H1 (cell line): ENCODE data around the gene ZYX. TPM values are rescaled to one million over a fixed set of nuclear protein-coding genes. Genes with fewer than 3 reads are reported as not detected.

ENCODE experiments used
- CTCF ChIA-PET: fragments of 300-600 bp; sonication (Branson Sonifier 250); formaldehyde crosslinking; loops from one replicate; lab custom pipeline; 2021; ENCODE audit not compliant: partially characterized antibody; lab: Charles Lee
- POLR2A ChIA-PET: fragments of 300-600 bp; sonication (Branson Sonifier 250); formaldehyde crosslinking; loops from one replicate; lab custom pipeline; 2021; ENCODE audit warnings: inconsistent platforms; ENCODE audit not compliant: partially characterized antibody; lab: Charles Lee
- DNase-seq, 2 experiments: peaks; one replicate each; pipeline versions ENCODE4 v3.0.0 to v3.0.0-alpha.2; 2010 to 2022; ENCODE audit warnings: low spot score in 2 of 2, low read depth in 1 of 2, mixed read lengths in 1 of 2
- FAIRE-seq: peaks from 2 replicates; lab custom pipeline; 2011; peaks lifted over from hg19 to GRCh38; lab: Jason Lieb, UNC
- H2AFZ ChIP-seq: 2 replicates; pipeline ENCODE4 v1.8.1; 2012; ENCODE audit warnings: low read length, inconsistent platforms
- H2AK5ac ChIP-seq: 2 replicates; pipeline ENCODE4 v1.6.1; 2013; ENCODE audit warnings: low read depth, low read length
- H2BK120ac ChIP-seq: replicated peaks from 2 replicates; pipeline ENCODE3; 2013; ENCODE audit warnings: low read depth, low read length, inconsistent platforms
- H2BK12ac ChIP-seq: 2 replicates; pipeline ENCODE4 v1.6.1; 2013; ENCODE audit warnings: low read depth, low read length
- H2BK15ac ChIP-seq: 2 replicates; pipeline ENCODE4 v1.6.1; 2013; ENCODE audit warnings: low read length
- H2BK20ac ChIP-seq: 2 replicates; pipeline ENCODE4 v1.6.1; 2013; ENCODE audit warnings: low read length
- H2BK5ac ChIP-seq: 2 replicates; pipeline ENCODE4 v1.6.1; 2013; ENCODE audit warnings: low read depth, low read length
- H3K14ac ChIP-seq: 2 replicates; pipeline ENCODE4 v1.6.1; 2013; ENCODE audit warnings: inconsistent platforms; ENCODE audit not compliant: insufficient read length
- H3K18ac ChIP-seq: 2 replicates; pipeline ENCODE4 v1.6.1; 2013; ENCODE audit warnings: low read length; ENCODE audit errors: extremely low read depth
- H3K23ac ChIP-seq: 2 replicates; pipeline ENCODE4 v1.6.1; 2013; ENCODE audit warnings: inconsistent platforms; ENCODE audit not compliant: insufficient read length
- H3K23me2 ChIP-seq: 2 replicates; pipeline ENCODE4 v1.6.1; 2013; ENCODE audit warnings: low read depth, low read length
- H3K27ac ChIP-seq: 2 replicates; pipeline ENCODE4 v1.6.1; 2011; ENCODE audit warnings: low read depth, low read length, inconsistent platforms
- H3K27me3 ChIP-seq, 4 experiments: replicated peaks in 1 of 4; 1 replicate in 1 of 4; 2 replicates in 3 of 4; pipeline versions ENCODE4 v1.6.1 to v1.8.1; 2011 to 2013; ENCODE audit warnings: low read length in 3 of 4, mild to moderate bottlenecking in 3 of 4, inconsistent platforms in 2 of 4, mixed read lengths in 2 of 4, moderate library complexity in 1 of 4; ENCODE audit not compliant: control insufficient read depth in 3 of 4, insufficient read depth in 3 of 4; ENCODE audit errors: extremely low read depth in 1 of 4
- H3K36me3 ChIP-seq, 4 experiments: 2 replicates each; pipeline versions ENCODE4 v1.6.1 to v1.8.1; 2011 to 2013; ENCODE audit warnings: mild to moderate bottlenecking in 4 of 4, low read length in 3 of 4, moderate library complexity in 2 of 4, control low read depth in 1 of 4, inconsistent platforms in 1 of 4; ENCODE audit not compliant: insufficient read depth in 4 of 4, control insufficient read depth in 2 of 4
- H3K4ac ChIP-seq: replicated peaks from 2 replicates; pipeline ENCODE3; 2013; ENCODE audit warnings: low read length, low read depth, mixed read lengths, inconsistent platforms; ENCODE audit not compliant: insufficient read length
- H3K4me1 ChIP-seq, 4 experiments: replicated peaks in 1 of 4; 1 replicate in 1 of 4; 2 replicates in 3 of 4; pipeline versions ENCODE4 v1.6.1 to v1.8.1; 2011 to 2013; ENCODE audit warnings: low read length in 3 of 4, inconsistent platforms in 2 of 4, mixed read lengths in 1 of 4; ENCODE audit not compliant: insufficient read depth in 4 of 4, control insufficient read depth in 3 of 4
- H3K4me2 ChIP-seq, 2 experiments: 2 replicates each; pipeline versions ENCODE4 v1.6.1 to v1.8.1; 2011 to 2013; ENCODE audit warnings: low read depth in 2 of 2, low read length in 2 of 2, control low read depth in 1 of 2, inconsistent platforms in 1 of 2, mild to moderate bottlenecking in 1 of 2; ENCODE audit not compliant: insufficient read depth in 1 of 2
- H3K4me3 ChIP-seq, 4 experiments: fragments of 200-600, 300-600 bp in 1 of 4; sonication (generic), shearing (Covaris generic), sonication (Bioruptor Twin) in 1 of 4; 2 replicates each; pipeline versions ENCODE4 v1.5.1 to v1.8.1; 2011 to 2016; ENCODE audit warnings: low read length in 4 of 4, low read depth in 3 of 4, control low read depth in 2 of 4, inconsistent platforms in 2 of 4, mild to moderate bottlenecking in 2 of 4, mixed read lengths in 1 of 4, moderate library complexity in 1 of 4; ENCODE audit not compliant: insufficient read depth in 2 of 4; ENCODE audit errors: extremely low read depth in 1 of 4
- H3K56ac ChIP-seq: replicated peaks from 2 replicates; pipeline ENCODE3; 2013; ENCODE audit warnings: low read depth, mild to moderate bottlenecking, mixed read lengths, low read length, inconsistent platforms; ENCODE audit not compliant: insufficient read length
- H3K79me1 ChIP-seq: 2 replicates; pipeline ENCODE4 v1.6.1; 2013; ENCODE audit warnings: low read depth, low read length, control low read depth
- H3K79me2 ChIP-seq, 2 experiments: 2 replicates each; pipeline versions ENCODE4 v1.6.1 to v1.8.1; 2012 to 2013; ENCODE audit warnings: low read length in 2 of 2, mild to moderate bottlenecking in 2 of 2, inconsistent platforms in 1 of 2; ENCODE audit not compliant: insufficient read depth in 2 of 2, control insufficient read depth in 1 of 2
- H3K9ac ChIP-seq, 4 experiments: replicated peaks in 1 of 4; 1 replicate in 1 of 4; 2 replicates in 3 of 4; pipeline versions ENCODE4 v1.6.1 to v1.8.1; 2011 to 2013; ENCODE audit warnings: low read depth in 3 of 4, low read length in 3 of 4, control low read depth in 2 of 4, mild to moderate bottlenecking in 2 of 4, moderate library complexity in 2 of 4, inconsistent platforms in 1 of 4; ENCODE audit errors: extremely low read depth in 1 of 4
- H3K9me3 ChIP-seq, 2 experiments: 2 replicates each; pipeline versions ENCODE4 v1.6.1 to v1.8.1; 2012 to 2013; ENCODE audit warnings: mild to moderate bottlenecking in 2 of 2, moderate library complexity in 2 of 2, control low read depth in 1 of 2, inconsistent platforms in 1 of 2, low read depth in 1 of 2, low read length in 1 of 2, mixed read lengths in 1 of 2; ENCODE audit not compliant: insufficient read depth in 2 of 2
- H4K20me1 ChIP-seq, 2 experiments: replicated peaks in 1 of 2; 2 replicates each; pipeline versions ENCODE3 to v1.8.1; 2011 to 2013; ENCODE audit warnings: inconsistent platforms in 2 of 2, low read length in 2 of 2, mild to moderate bottlenecking in 1 of 2; ENCODE audit not compliant: insufficient read depth in 2 of 2, control insufficient read depth in 1 of 2
- H4K5ac ChIP-seq: 2 replicates; pipeline ENCODE4 v1.6.1; 2013; ENCODE audit warnings: low read length, low read depth, mixed read lengths, inconsistent platforms; ENCODE audit not compliant: insufficient read length
- H4K8ac ChIP-seq: 2 replicates; pipeline ENCODE4 v1.8.0; 2013; ENCODE audit warnings: mild to moderate bottlenecking, moderate library complexity, low read length, inconsistent platforms; ENCODE audit not compliant: insufficient read depth; ENCODE audit errors: extremely low read depth
- H4K91ac ChIP-seq: replicated peaks from 2 replicates; pipeline ENCODE3; 2013; ENCODE audit warnings: low read length, mixed read lengths, inconsistent platforms; ENCODE audit not compliant: insufficient read length
- CREB1 ChIP-seq: IDR thresholded peaks from 2 replicates; pipeline ENCODE4 v1.6.1; 2012; ENCODE audit warnings: inconsistent platforms
- KDM5A ChIP-seq: fragments of 200-600 bp; IDR thresholded peaks from 2 replicates; pipeline ENCODE4 v1.7.1; 2012; ENCODE audit warnings: mild to moderate bottlenecking, low read length, inconsistent platforms, mixed read lengths
- WGBS, 2 experiments: shearing (Covaris generic) in 1 of 2; methylation state at CpG; one replicate each; pipeline versions ENCODE4 v1.1.6 to v1.1.7; 2013 to 2015; ENCODE audit warnings: low lambda C conversion rate in 2 of 2, mixed read lengths in 2 of 2, inconsistent platforms in 1 of 2, low coverage in 1 of 2, missing lambda C conversion rate in 1 of 2; ENCODE audit not compliant: insufficient replicate concordance in 2 of 2, insufficient coverage in 1 of 2, insufficient read length in 1 of 2; ENCODE audit errors: extremely low coverage in 1 of 2, missing lambda C conversion rate in 1 of 2; 5-methylcytosine and 5-hydroxymethylcytosine counted together
- polyA plus RNA-seq, 7 experiments: library from polyadenylated mRNA; depleted of rRNA in 3 of 7; stranded (reverse) in 5 of 7; unstranded in 2 of 7; fragments of >200 nt in 5 of 7; fragments of 200-250 nt in 2 of 7; gene quantifications; 1 replicate in 5 of 7; 2 replicates in 1 of 7; 4 replicates in 1 of 7; pipeline versions ENCODE4 v1.2.1 to v1.2.3, GENCODE V29; 2011 to 2013; ENCODE audit warnings: missing spikeins in 2 of 7, mixed read lengths in 2 of 7
- total RNA-seq: library from RNA; stranded (reverse); fragmentation: NEBNext Ultra II Directional; extraction: Animal tissue kit (Norgen Biotek cat#: 25700); gene quantifications from 2 replicates; pipeline ENCODE4 v1.2.1, GENCODE V29; 2021

Gene ZYX
- total and polyA plus RNA-seq, 2 of the 8 experiments (the other 6 are each of a cell fraction or from before 2014, with no cell fraction given), result 40.6 to 159 TPM

DNA sequence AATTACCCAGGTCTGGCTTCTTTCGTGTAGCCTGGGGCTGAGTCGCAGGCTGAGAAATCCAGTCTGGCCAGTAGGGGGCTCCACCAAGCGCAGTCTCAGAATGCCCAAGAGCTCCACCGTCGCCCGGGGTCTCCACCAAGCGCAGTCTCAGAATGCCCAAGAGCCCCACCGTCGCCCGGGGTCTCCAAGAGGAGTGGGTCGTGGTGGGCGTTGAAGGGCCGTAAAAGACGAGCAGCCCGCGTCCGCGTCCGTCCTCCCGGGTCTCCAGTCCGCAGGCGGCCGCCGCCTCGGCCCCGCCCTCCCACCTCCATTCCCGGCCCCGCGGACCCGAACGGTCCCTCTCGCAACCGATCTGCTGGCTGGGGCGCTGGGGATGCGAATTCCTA lies 892 bp upstream of the ZYX start:
- H3K56ac ChIP-seq, result peak overlapping the region; percentile 89
- peaks cover 14% of the 10 kb centered on the region for H3K79me1 ChIP-seq
- H3K4me3 ChIP-seq, result peak overlapping the region; percentile 76 to 100 (median 88)
- no peak overlapping the region for H3K23ac ChIP-seq
- no peak overlapping the region for H2AFZ ChIP-seq
- H4K5ac ChIP-seq, result peak overlapping the region; percentile 47
- H4K8ac ChIP-seq, result peak overlapping the region; percentile 19
- H3K9ac ChIP-seq, result peak overlapping the region; percentile 57 to 93 (median 82)
- H3K27me3 ChIP-seq, result no peaks in the 10 kb centered on the region
- peak overlapping the region; percentile 93 for H3K27ac ChIP-seq
- no peak overlapping the region for H2BK120ac ChIP-seq
- H2AK5ac ChIP-seq, result no peak overlapping the region
- H2BK20ac ChIP-seq, result no peak overlapping the region
- peaks cover 6% of the 10 kb centered on the region; the same call in 1 of the 2 replicates for H3K23me2 ChIP-seq
- H3K79me2 ChIP-seq, result peaks cover 3 to 46% of the 10 kb centered on the region in 2 experiments; a peak in 3 of 4 replicates
- H3K36me3 ChIP-seq, result peaks cover 3 to 27% (median 10%) of the 10 kb centered on the region in 4 experiments; a peak in 7 of 8 replicates
- peak overlapping the region; percentile 15 for H4K91ac ChIP-seq
- 3% methylated on average over 29 of the region's 35 CpGs; no CpG with 5 or more reads in 1 of the 2 experiments for WGBS, 2 experiments
- peaks cover 13 to 20% of the 10 kb centered on the region in 2 experiments for H4K20me1 ChIP-seq
- DNase-seq (peak; percentile 50 to 96), FAIRE-seq (no peak)
- POLR2A ChIA-PET, result interaction anchor here (0.6 to 19.0 kb wide), 6 partner anchors 13 to 1604 kb away, joined by 3 to 518 read pairs (median 8); partner anchors contain the start of genes CLCN1, EPHA1, FAM131B and TAS2R4
- H2BK5ac ChIP-seq, result peak overlapping the region; percentile 92; the same call in 1 of the 2 replicates
- no peaks in the 10 kb centered on the region for H3K9me3 ChIP-seq
- peak overlapping the region; percentile 93 for H3K18ac ChIP-seq
- H3K14ac ChIP-seq, result no peak overlapping the region
- peak overlapping the region; percentile 54 to 93 for H3K4me2 ChIP-seq
- 0 out of 2 replicates have a peak overlapping the region, but pooled peaks have one; percentile 72 for H2BK15ac ChIP-seq
- peaks cover 5 to 17% (median 6%) of the 10 kb centered on the region in 4 experiments for H3K4me1 ChIP-seq
- peak overlapping the region; percentile 32 for H3K4ac ChIP-seq
- CTCF ChIA-PET, result interaction anchor here (0.6 to 17.5 kb wide), 24 partner anchors 10 to 378 kb away, joined by 3 to 359 read pairs (median 6); partner anchors contain the start of genes EPHA1 and FAM131B
- H2BK12ac ChIP-seq, result peak overlapping the region; percentile 50; the same call in 1 of the 2 replicates
- TF ChIP-seq KDM5A, result no peak
- peak; percentile 36; the same call in 1 of the 2 replicates for TF ChIP-seq CREB1
